GM23248 (cell line): ENCODE data around the gene PKNOX1. TPM values are rescaled to one million over a fixed set of nuclear protein-coding genes. Genes with fewer than 3 reads are reported as not detected.

ENCODE experiments used
- DNase-seq: peaks from one replicate; pipeline ENCODE4 v3.0.0-alpha.2; 2015
- H2AFZ ChIP-seq: fragments of 200-600 bp; sonication (generic); 2 replicates; pipeline ENCODE4 v1.6.1; 2016; ENCODE audit warnings: antibody characterized with exemption
- H3F3A ChIP-seq: fragments of 200-600 bp; sonication (generic); 2 replicates; pipeline ENCODE4 v1.6.1; 2016; ENCODE audit warnings: mild to moderate bottlenecking, antibody characterized with exemption, mixed run types; ENCODE audit not compliant: insufficient read depth
- H3K27ac ChIP-seq: fragments of 200-600 bp; sonication (generic); 2 replicates; pipeline ENCODE4 v1.5.1; 2016; ENCODE audit warnings: mild to moderate bottlenecking
- H3K27me3 ChIP-seq: fragments of 200-600 bp; sonication (generic); replicated peaks from 2 replicates; pipeline ENCODE4 v1.6.1; 2016; ENCODE audit warnings: mild to moderate bottlenecking; ENCODE audit not compliant: insufficient read depth
- H3K36me3 ChIP-seq: fragments of 200-600 bp; sonication (generic); 2 replicates; pipeline ENCODE4 v1.6.1; 2016; ENCODE audit warnings: low read depth, mild to moderate bottlenecking
- H3K4me1 ChIP-seq: fragments of 200-600 bp; sonication (generic); 2 replicates; pipeline ENCODE4 v1.6.1; 2016; ENCODE audit warnings: mild to moderate bottlenecking; ENCODE audit not compliant: insufficient read depth
- H3K4me2 ChIP-seq: fragments of 200-600 bp; sonication (generic); one replicate; pipeline ENCODE4 v1.6.1; 2016; ENCODE audit warnings: mild to moderate bottlenecking; ENCODE audit not compliant: unreplicated experiment
- H3K4me3 ChIP-seq: fragments of 200-600 bp; sonication (generic); 2 replicates; pipeline ENCODE4 v1.5.1; 2016; ENCODE audit warnings: mild to moderate bottlenecking
- H3K79me2 ChIP-seq: fragments of 200-600 bp; sonication (generic); 2 replicates; pipeline ENCODE4 v1.6.1; 2016; ENCODE audit warnings: mild to moderate bottlenecking; ENCODE audit not compliant: insufficient read depth
- H3K9ac ChIP-seq: fragments of 200-600 bp; sonication (generic); 2 replicates; pipeline ENCODE4 v1.6.1; 2016; ENCODE audit warnings: mild to moderate bottlenecking
- H3K9me2 ChIP-seq: fragments of 200-600 bp; sonication (generic); 2 replicates; pipeline ENCODE4 v1.6.1; 2016; ENCODE audit warnings: mixed run types, mild to moderate bottlenecking, moderate library complexity; ENCODE audit not compliant: insufficient read depth
- H3K9me3 ChIP-seq: fragments of 200-600 bp; sonication (generic); one replicate; pipeline ENCODE4 v1.6.1; 2017; ENCODE audit warnings: low read depth
- H4K20me1 ChIP-seq: fragments of 200-600 bp; sonication (generic); 2 replicates; pipeline ENCODE4 v1.6.0; 2016; ENCODE audit not compliant: insufficient read depth
- EZH2 ChIP-seq: fragments of 200-600 bp; sonication (generic); IDR thresholded peaks from 2 replicates; pipeline ENCODE4 v1.6.1; 2018; ENCODE audit warnings: antibody characterized with exemption, mild to moderate bottlenecking; ENCODE audit not compliant: insufficient read depth, poor library complexity, severe bottlenecking
- EZH2phosphoT487 ChIP-seq: fragments of 200-600 bp; sonication (generic); IDR thresholded peaks from 2 replicates; pipeline ENCODE4 v1.6.1; 2018; ENCODE audit warnings: antibody characterized with exemption, moderate library complexity, mild to moderate bottlenecking, low read depth; ENCODE audit not compliant: insufficient read depth
- WGBS, 2 experiments: methylation state at CpG; one replicate each; pipeline ENCODE4 v1.1.6; 2015 to 2017; ENCODE audit warnings: low lambda C conversion rate in 2 of 2, low coverage in 1 of 2; ENCODE audit errors: missing lambda C conversion rate in 2 of 2; 5-methylcytosine and 5-hydroxymethylcytosine counted together
- in situ Hi-C: fragments of 300-500 bp; cut with MboI; formaldehyde crosslinking; loops from 2 replicates; pipeline ENCODE4 v1.15.0; 2020
- polyA plus RNA-seq: library from polyadenylated mRNA; unstranded; fragments of >200 nt; fragmentation: Nextera tagmentation; extraction: Ambion mirVana; gene quantifications from 2 replicates; pipeline ENCODE4 v1.2.1, GENCODE V29; 2016
- total RNA-seq: library from RNA; depleted of rRNA; stranded (reverse); fragments of >200 nt; shearing (Covaris generic); gene quantifications from 2 replicates; pipeline ENCODE4 v1.2.3, GENCODE V29; 2014

PKNOX1 gene
- total and polyA plus RNA-seq, 2 experiments from 2014 or later, result 11.1 to 25.9 TPM

GRCh38 chr21:43023175-43023574 is 48.8 kb downstream of the PKNOX1 start:
- peaks cover 11% of the 10 kb centered on the region; the same call in 1 of the 2 replicates for H3K36me3 ChIP-seq
- H3K9ac ChIP-seq, result no peak overlapping the region
- DNase-seq, result no peak

GRCh38 chr21:43024439-43025136 is 50.2 kb downstream of the PKNOX1 start:
- no peak overlapping the region for H2AFZ ChIP-seq

More at GRCh38 chr21:43023175-43023574, 48.8 kb downstream of the PKNOX1 start:
- Histone ChIP-seq H3K4me2 (no peak overlapping the region), H3K9me2 (no peaks in the 10 kb centered on the region), H3K27me3 (no peaks in the 10 kb centered on the region), H3K27ac (no peak overlapping the region), H3K4me3 (no peak overlapping the region), H2AFZ (no peak overlapping the region), H3K79me2 (no peaks in the 10 kb centered on the region), H3K4me1 (peaks cover 8% of the 10 kb centered on the region), H4K20me1 (no peaks in the 10 kb centered on the region), H3F3A (no peaks in the 10 kb centered on the region), H3K9me3 (no peaks in the 10 kb centered on the region)
- 93 to 96% methylated on average over 8 of the region's 8 CpGs for WGBS, 2 experiments
- TF ChIP-seq EZH2 (no peak), EZH2phosphoT487 (no peak)
- in situ Hi-C loops, result no loop called here

GRCh38 chr21:43025636-43026180 is 51.3 kb downstream of the PKNOX1 start:
- Histone ChIP-seq H3K27ac (peak overlapping the region; percentile 23; the same call in 1 of the 2 replicates), H3K9ac (no peak overlapping the region), H4K20me1 (no peaks in the 10 kb centered on the region), H3K4me3 (no peak overlapping the region), H3K4me2 (peak overlapping the region; percentile 5), H3K4me1 (peaks cover 8% of the 10 kb centered on the region), H3K9me3 (no peaks in the 10 kb centered on the region), H3K79me2 (no peaks in the 10 kb centered on the region), H3F3A (no peaks in the 10 kb centered on the region), H3K27me3 (no peaks in the 10 kb centered on the region), H3K9me2 (no peaks in the 10 kb centered on the region), H3K36me3 (peaks cover 19% of the 10 kb centered on the region; the same call in 1 of the 2 replicates), H2AFZ (no peak overlapping the region)
- TF ChIP-seq EZH2phosphoT487 (no peak), EZH2 (no peak)
- in situ Hi-C loops, result no loop called here
- 82 to 84% methylated on average over 6 of the region's 6 CpGs for WGBS, 2 experiments
- peak; percentile 56 for DNase-seq

More at GRCh38 chr21:43024439-43025136, 50.2 kb downstream of the PKNOX1 start:
- H3K36me3 ChIP-seq, result peaks cover 12% of the 10 kb centered on the region; the same call in 1 of the 2 replicates
- H3K9me2 ChIP-seq, result no peaks in the 10 kb centered on the region
- H3K4me1 ChIP-seq, result peaks cover 8% of the 10 kb centered on the region
- in situ Hi-C loops, result no loop called here
- no peak overlapping the region for H3K27ac ChIP-seq
- H4K20me1 ChIP-seq, result no peaks in the 10 kb centered on the region
- no peaks in the 10 kb centered on the region for H3K79me2 ChIP-seq
- H3K27me3 ChIP-seq, result no peaks in the 10 kb centered on the region
- H3K4me3 ChIP-seq, result no peak overlapping the region
- TF ChIP-seq EZH2phosphoT487 (no peak), EZH2 (no peak)
- DNase-seq, result no peak
- 88 to 89% methylated on average over 17 of the region's 17 CpGs for WGBS, 2 experiments
- H3K9me3 ChIP-seq, result no peaks in the 10 kb centered on the region
- no peaks in the 10 kb centered on the region for H3F3A ChIP-seq
- no peak overlapping the region for H3K9ac ChIP-seq
- H3K4me2 ChIP-seq, result no peak overlapping the region

GRCh38 chr21:43027846-43028731 is 53.7 kb downstream of the PKNOX1 start:
- in situ Hi-C loops, result no loop called here
- H4K20me1 ChIP-seq, result no peaks in the 10 kb centered on the region
- DNase-seq, result no peak

More at GRCh38 chr21:43027846-43028731, 53.7 kb downstream of the PKNOX1 start:
- Histone ChIP-seq H3K9me3 (no peaks in the 10 kb centered on the region), H3K79me2 (no peaks in the 10 kb centered on the region), H3K9ac (no peak overlapping the region), H2AFZ (no peak overlapping the region), H3K9me2 (no peaks in the 10 kb centered on the region), H3K4me1 (peaks cover 8% of the 10 kb centered on the region), H3K4me2 (no peak overlapping the region), H3K36me3 (peaks cover 35% of the 10 kb centered on the region), H3K27me3 (no peaks in the 10 kb centered on the region), H3K27ac (no peak overlapping the region), H3K4me3 (no peak overlapping the region), H3F3A (no peaks in the 10 kb centered on the region)
- TF ChIP-seq EZH2 (no peak), EZH2phosphoT487 (no peak)
- WGBS, 2 experiments, result 93% methylated on average over 27 of the region's 27 CpGs
